ENCODE results near the gene C3orf18. TPM values are rescaled to one million over a fixed set of nuclear protein-coding genes. Genes with fewer than 3 reads are reported as not detected.
A peak's percentile ranks its signal among the peaks of the same experiment; 100 is the strongest.

Gene C3orf18
- polyA plus RNA-seq, 1 donor: 23.5 TPM

- no peak for DNase-seq
Measured at GRCh38 chr3:50577348-50577747, 9.8 kb upstream of the C3orf18 start.

DNA sequence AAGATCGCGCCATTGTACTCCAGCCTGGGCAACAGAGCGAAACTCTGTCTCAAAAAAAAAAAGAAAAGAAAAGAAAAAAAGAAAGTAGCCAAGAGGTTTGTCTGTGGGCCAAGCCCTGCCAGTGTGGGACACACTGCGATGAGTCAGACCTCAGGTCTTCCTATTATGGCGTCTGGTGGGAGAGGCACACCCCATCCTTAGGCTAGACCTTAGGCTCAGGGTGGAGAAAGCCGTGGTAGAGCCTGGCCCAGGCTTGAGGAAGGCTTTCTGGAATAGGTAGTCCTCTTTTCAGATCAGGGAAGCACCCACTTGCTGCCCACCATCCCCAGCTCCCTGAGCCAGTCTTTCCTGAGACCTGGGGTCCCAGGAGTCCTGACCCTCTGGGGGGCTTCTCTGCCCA is 7.8 kb upstream of the C3orf18 start:
- DNase-seq: no peak

GRCh38 chr3:50574444-50574831 is 6.9 kb upstream of the C3orf18 start:
- DNase-seq: no peak

DNA sequence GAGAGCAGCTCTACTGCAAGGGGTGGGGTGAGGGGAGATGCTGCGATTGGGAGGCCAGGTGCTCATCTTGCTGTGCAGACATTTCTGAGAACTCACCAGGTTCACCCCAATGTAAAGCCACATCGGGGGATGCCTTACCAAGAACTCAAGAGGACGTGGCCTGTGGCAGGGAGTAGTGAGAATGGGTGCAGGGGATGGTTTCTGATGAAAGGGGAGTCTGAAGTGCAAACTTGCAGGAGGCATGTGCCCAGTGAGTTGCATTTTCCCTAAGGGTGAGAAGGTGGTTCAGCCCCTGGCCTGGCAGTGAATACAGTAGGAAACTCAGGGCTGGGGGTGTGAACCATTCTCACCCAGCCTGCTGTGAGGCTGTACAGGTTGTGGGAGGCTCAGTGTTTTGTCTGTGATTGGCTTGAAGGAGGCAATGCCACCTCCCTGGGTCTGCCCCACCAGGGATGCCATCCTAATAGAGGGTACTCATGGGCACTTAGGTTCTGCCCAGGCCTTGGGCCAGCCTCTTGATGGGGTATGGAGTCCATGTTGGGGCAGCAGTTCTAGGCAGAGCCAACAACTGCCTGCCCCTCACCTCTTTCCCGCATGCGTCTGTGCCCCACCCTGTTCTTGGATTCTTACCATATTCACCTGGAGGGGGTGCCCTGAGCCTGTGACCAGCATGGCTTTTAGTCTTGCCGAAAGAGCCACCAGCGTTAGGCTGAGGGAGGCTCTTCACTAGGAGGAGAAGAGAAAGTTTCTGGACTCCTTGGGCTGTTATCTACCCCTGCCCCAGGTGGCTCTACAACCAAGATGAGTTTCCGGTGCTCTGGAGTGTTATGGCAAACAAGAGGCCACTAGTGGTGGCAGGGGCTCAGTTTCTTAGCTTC is 6.3 kb upstream of the C3orf18 start:
- no peak for DNase-seq

GRCh38 chr3:50572801-50573371 is 5.3 kb upstream of the C3orf18 start:
- no peak for DNase-seq

GRCh38 chr3:50572158-50572557 is 4.6 kb upstream of the C3orf18 start:
- peak; percentile 64 for DNase-seq

GRCh38 chr3:50571486-50571885 is 3.9 kb upstream of the C3orf18 start:
- no peak for DNase-seq

- DNase-seq: no peak
Measured at GRCh38 chr3:50570508-50571279, 3.1 kb upstream of the C3orf18 start.

DNA sequence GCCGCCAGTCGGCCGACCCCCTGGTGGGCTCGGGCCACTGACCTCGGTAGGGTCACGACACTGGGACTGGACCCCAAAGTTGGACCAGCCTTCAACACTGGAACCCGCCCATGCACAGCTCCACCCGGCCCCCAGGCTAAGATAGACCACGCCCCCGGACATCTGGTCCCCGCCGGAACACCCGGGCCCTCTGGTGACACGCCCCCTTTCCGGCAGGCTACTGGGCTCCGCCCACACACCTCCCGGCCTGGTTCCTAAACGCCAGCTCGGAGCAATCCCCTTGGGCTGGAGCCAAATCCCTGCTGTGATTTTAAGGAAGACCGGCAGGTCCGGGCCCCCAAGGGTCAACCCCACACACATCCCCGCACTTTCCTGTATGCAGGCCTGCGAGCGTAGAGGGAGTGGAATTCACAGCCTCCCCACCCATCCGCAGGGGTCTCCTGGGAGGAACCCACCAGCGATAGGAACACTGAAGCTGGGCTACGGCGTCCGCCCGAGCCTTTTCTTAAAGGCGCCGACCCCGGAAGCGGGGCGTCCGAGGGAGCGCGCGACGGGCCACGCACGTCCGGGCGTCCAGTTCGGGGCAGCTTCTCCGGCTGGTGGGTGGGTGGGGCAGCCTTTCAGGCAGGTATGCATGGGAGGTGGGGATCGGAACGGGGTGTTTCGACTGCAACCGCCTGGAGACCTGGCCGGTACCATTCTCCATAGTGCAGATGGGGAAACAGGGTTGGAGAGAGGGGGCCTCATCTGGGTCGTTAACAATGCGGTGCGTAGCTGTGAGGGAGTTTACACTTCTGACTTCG is 1.6 kb upstream of the C3orf18 start, which contains the start of gene HEMK1:
Gene HEMK1 (plus strand): TSS at position 576 of the 803 bp plus-strand sequence. CDS start 1,583 bp downstream, outside the sequence.
- peak; percentile 96 for DNase-seq

- DNase-seq: no peak
Measured at GRCh38 chr3:50567011-50567385, 549 bp downstream of the C3orf18 start.

DNA sequence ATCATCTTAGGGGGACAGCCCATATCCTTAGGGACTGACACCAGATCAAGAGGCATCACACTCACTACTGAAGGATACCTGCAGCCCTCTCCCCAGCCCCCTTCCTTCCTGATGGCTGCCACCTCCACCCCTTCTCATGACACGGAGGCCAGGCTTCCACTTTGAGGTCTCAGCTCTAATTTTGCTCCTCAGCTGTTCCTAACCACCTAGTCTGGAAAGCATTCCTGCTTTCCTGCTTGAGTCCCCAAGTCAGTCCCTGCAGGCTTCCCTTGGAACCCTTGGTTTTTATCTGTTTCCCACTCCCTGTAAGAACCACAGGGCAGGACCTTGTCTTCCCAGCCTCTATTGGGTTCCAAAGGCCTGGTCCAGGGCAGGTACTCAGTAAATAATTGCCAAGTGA is 3.2 kb downstream of the C3orf18 start:
- DNase-seq: no peak

- no peak for DNase-seq
Measured at GRCh38 chr3:50563867-50564266, 3.7 kb downstream of the C3orf18 start.

DNA sequence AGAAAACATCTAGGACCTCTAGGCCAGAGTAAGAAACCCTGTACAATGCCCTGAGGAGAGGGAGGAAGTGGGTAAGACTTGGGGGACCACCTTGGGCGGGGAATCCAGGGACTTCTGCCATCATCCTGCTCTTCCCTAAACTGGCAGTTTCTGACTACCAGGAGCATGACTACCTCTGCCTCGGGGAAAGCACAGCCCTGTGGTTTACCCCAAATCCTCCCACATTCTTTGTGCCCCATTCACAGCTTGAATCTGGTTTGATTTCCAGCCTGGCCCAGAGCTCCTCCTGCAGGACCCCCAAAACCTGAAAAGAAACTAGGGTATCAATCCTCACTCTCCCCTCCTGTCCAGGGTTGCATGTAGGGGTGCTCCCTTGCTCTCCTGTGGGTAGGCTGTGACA is 4.7 kb downstream of the C3orf18 start:
- DNase-seq: no peak

DNA sequence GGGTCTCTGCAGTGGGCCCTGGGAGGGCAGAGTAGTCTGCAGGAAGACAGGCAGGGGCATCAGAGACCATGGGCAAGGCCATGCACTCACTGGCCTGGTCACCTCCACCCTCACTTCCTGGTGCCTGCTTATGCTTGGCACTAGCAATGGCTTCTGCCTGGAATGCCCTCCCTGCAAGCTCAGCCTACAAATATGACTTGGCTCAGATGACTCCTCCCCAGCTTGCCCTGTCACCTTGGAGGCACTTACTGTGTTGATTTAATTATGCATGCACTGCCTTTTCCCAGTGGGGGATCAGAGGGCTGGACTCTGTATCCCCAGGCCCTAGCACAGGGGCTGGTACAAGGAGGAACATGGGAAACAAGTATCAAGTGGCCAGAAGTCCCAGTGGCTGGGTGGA is 7.8 kb downstream of the C3orf18 start:
- DNase-seq: no peak

DNA sequence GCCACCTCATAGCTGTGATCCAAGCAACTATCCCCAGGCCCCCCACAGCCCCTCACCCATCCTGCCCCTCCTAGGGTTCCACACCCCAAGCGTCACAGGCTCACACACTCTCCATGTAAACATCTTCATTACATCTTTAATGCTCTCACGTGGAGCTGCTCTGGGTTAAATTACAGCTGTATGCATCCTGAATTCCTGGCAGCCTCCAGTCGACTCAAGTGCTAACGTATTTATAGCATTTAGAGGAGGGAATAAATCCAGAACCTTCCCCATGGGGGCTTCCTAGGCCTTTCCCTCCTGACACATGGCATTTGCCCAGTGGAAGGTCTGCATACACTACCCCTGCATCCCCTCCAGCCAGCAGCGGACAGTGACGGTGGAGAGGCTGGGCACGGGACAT is 9.6 kb downstream of the C3orf18 start:
- DNase-seq: no peak

DNA sequence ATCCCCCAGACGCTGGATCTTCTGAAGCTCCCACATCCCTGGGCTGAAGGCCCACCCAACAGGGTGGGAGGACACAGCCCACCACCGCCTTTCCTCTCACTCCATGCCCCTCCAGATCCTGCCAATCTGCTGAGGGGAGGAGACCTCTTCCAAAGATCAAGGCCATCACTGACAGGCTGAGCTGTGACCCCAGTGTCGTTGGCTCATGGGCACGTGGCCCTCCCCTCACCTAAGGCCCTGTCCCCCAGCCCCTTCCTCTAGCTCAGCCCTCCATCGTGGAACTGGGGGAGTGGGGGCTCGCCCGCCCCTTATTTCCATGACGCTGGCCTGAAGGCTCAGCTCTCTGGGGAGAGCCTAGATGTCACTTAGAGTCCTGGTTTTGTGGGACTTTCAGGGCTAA is 10.4 kb downstream of the C3orf18 start:
- DNase-seq: no peak

- DNase-seq: no peak
Measured at GRCh38 chr3:50554553-50554952, 13.0 kb downstream of the C3orf18 start.

DNA sequence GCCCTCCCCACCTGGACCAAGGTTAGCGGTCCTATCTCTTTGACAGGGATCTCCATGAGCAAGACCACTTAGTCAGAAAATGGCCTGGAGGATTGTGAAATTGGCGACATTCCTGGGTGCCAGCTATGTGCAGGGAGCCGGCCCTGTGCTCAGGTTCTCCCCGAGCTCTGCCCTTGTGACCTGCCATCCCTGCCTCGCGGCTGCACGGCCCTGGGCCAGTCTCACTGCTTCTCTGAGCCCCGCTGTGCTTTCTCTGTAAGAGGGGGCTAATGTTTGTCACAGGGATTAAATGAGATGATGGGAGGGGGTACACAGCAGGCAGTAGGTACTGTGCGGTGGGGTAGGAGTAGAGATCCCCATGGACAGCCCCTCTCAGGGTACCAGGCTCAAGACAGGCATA is 14.9 kb downstream of the C3orf18 start:
- no peak for DNase-seq

GRCh38 chr3:50551681-50552435 is 15.7 kb downstream of the C3orf18 start:
- DNase-seq: no peak

- DNase-seq: no peak
Measured at GRCh38 chr3:50551054-50551659, 16.4 kb downstream of the C3orf18 start.

- peak; percentile 49 for DNase-seq
Measured at GRCh38 chr3:50550079-50550736, 17.3 kb downstream of the C3orf18 start.

All from hindlimb muscle (tissue), 1 donor.